NCI-H1694 treated with DMSO at 0.1 percent for 48 hours (cell line): ENCODE results near the gene ZNF813.
"Not testable (repeated sequence)": the region's sequence is repeated elsewhere in the genome, so short reads cannot be mapped to it uniquely, and the experiment has no call there.

ENCODE experiments used
- DNase-seq: peaks from one replicate; lab custom pipeline; 2025; lab: John Stamatoyannopoulos, UW

The ZNF813 gene

DNA sequence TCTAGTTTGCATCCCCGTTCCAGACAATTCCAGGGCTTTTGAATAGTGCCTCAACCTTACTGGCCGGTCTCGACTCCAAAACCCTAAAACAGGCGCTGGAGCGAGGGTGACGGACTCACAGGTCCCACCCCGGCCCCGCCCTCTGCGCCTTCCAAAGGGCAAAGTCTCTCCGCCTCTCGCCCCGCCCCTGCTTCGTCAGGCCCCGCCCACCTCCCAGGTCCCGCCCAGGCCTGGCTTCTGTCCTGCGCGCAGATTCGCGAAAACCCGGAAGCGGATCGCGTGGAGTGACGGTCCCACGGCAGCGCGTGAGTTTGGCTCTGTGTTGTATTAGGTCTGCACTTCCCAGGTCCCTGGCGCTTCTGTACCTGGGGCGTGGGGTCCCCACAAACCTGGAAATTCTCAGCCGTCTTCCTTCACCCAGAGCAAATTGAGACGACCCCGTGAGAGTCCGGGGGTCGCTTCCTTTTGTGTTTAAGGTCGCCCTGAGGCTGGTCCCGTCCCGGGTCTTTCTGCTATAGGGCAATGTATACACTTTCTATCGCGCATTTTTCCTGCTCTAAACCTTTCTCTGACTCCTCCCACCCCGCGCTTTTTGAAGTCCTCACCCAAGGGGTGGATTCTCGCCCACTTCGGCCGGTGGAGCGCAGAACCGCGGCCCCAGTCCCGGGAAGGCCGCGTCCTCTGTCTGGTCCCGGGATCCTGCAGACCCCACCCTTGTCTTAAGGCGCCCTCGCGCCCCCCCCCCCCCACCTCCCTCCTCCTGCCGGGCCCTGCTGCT is at the start of gene ZNF813:
Gene ZNF813, plus strand, starts transcription at position 249 of the 778 bp plus-strand sequence. CDS start 16,090 bp downstream, outside the sequence.
- peak; percentile 4 for DNase-seq

DNA sequence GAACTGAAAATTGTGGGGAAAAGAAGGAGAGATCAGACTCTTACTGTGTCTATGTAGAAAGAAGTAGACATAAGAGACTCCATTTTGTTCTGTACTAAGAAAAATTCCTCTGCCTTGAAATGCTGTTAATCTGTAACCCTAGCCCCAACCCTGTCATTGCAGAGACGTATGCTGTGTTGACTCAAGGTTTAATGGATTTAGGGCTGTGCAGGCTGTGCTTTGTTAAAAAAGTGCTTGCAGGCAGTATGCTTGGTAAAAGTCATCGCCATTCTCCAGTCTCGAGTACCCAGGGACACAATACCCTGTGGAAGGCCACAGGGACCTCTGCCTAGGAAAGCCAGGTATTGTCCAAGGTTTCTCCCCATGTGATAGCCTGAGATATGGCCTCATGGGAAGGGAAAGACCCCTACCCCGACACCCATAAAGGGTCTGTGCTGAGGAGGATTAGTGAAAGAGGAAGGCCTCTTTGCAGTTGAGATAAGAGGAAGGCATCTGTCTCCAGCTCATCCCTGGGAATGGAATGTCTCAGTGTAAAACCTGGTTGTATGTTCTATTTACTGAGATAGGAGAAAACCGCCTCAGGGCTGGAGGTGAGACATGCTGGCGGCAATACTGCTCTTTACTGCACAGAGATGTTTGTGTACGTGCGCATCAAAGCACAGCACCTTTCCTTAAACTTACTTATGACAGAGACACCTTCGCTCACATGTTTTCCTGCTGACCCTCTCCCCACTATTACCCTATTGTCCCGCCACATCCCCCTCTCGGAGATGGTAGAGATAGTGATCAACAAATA is 46.8 kb upstream of the ZNF813 start:
- DNase-seq, result not testable (repeated sequence)

DNA sequence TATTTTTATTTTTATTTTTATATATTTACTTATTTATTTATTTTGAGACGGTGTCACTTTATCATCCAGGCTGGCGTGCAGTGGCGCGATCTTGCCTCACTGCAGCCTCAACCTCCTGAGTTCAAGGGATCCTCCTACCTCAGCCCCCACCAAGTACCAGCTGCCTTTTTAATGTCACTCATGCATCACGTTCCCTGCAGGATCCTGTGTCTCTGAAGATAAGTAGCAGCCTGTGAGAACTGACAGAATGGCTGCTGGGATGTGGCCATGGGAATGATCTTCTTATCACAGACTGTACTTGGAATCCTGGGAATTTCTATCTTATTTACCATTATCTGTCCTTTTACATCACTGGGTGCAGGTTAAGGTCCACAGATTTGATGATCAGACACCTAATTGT is 45.0 kb upstream of the ZNF813 start:
- DNase-seq, result no peak

DNA sequence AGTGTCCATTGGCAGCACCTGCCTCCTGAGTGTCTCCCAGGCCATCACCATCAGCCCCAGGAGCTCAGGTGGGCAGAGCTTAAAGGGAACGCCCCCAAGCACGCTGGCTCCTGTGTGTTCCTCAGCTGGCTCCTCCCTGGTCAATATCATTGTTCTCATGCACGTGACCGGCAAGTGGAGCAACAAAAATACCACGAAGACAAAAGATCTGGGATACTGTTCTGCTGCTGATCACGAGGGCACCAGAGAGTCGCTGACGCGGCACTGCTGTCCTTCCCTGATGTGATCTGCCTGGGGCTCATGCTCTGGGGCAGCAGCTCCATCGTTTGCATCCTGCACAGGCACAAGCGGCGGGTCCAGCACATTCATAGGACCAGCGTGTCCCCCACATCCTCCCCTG is 44.5 kb upstream of the ZNF813 start:
- not testable (repeated sequence) for DNase-seq

DNA sequence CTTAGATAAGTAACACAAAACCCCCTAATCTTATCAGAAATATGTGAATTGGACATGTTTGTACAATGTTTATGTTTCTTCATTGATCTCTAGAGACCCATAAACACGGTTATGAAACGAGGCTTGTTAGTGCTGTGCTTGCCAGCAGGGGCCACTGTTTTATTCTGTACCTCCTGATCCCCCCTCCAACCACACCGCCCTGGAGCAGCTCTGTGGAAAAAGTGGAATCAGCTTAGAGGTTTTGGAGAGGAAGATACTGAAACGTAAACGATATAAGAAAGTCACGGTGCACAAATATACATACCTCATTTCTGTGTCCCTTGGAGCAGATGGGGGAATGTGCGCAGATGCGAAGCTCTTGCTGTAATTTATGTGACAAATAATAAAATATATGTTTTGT is 43.9 kb upstream of the ZNF813 start:
- not testable (repeated sequence) for DNase-seq

DNA sequence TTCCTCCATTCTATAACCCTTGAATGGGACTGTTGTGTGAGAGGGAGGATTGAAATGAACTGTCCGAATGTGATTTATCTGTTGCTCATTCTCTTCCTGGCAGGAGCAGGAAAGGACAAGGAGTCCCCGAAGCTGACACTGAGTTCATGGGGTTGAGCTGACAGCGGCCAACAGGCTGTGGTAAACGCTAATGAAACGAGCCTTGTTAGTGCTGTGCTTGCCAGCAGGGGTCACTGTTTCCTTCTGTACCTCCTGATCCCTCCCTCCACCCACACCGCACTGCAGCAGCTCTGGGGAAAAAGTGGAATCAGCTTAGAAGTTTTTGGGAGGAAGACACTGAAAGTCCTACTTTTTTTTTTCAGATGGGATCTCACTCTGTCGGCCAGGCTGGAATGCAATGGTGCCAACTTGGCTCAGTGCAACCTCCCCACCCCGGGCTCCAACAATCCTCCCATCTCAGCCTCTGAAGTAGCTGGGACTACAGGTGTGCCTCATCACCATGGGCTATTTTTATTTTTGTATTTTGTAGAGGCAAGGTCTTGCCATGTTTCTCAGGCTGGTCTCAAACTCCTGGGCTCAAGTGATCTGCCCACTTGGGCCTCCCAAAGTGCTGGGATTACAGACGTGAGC is 42.5 kb upstream of the ZNF813 start:
- peak; percentile 48 for DNase-seq

DNA sequence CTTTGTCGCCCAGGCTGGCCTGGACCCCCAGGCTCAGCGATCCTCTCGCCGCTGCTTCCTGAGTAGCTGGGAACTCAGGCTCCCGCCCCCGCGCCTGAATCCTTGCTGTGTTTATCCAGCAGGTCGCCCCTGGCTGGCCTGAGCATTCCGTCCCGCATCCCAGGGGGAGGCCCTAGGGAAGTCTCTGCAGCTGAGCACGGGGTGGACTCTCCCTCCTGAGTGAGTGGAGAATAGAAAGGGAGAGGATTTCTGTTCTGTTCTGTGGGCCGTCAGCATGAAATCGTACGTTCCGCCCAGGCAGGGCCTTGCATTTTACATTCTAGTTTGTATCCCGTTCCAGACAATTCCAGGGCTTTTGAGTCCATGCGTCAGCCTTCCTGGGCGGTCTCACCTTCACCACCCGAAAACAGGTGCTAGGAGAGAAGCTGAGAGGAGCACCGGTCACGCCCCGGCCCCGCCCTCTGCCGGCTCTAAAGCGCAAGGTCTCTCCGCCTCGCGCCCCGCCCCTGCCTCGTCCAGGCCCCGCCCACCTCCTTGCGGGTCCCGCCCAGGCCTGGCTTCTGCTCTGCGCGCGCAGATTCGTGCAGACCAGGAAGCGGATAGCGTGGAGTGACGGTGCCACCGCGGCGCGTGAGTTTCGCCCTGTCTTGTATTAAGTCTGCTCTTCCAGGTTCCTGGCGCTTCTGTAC is 36.0 kb upstream of the ZNF813 start, which contains the start of gene ZNF761:
Gene ZNF761, plus strand, starts transcription at position 586 of the 689 bp plus-strand sequence. CDS start 15,285 bp downstream, outside the sequence.
- DNase-seq, result peak; percentile 71

DNA sequence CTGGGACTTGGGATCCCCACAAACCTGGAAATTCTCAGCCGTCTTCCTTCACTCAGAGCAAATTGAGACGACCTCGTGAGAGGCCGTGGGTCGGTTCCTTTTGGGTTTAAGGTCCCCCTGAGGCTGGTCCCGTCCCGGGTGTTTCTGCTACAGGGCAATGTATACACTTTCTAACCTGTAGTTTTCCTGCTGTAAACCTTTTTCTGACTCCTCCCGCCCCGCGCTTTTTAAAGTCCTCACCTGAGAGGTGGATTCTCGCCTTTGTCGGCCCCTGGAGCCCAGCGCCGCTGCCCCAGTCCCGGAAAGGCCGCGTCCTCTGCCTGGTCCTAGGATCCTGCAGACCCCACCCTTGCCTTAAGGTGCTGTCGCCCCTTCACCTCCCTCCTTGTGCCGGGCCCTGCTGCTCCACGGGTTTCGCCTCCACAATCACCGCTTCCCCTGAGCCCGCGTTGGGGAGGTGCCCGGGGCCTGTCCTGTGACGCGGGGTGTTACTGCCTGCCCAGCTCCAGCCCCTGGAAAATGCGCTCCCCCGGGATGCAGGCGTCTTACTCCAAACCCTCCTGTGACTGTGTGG is 35.4 kb upstream of the ZNF813 start:
- DNase-seq, result no peak

DNA sequence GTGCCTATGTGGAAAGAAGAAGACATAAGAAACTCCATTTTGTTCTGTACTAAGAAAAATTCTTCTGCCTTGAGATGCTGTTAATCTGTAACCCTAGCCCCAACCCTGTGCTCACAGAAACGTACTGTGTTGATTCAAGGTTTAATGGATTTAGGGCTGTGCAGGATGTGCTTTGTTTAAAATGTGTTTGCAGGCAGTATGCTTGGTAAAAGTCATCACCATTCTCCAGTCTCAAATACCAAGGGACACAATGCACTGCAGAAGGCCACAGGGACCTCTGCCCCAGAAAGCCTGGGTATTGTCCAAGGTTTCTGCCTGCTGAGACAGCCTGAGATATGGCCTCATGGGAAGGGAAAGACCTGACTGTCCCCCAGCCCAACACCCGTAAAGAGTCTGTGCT is 23.7 kb upstream of the ZNF813 start:
- not testable (repeated sequence) for DNase-seq

DNA sequence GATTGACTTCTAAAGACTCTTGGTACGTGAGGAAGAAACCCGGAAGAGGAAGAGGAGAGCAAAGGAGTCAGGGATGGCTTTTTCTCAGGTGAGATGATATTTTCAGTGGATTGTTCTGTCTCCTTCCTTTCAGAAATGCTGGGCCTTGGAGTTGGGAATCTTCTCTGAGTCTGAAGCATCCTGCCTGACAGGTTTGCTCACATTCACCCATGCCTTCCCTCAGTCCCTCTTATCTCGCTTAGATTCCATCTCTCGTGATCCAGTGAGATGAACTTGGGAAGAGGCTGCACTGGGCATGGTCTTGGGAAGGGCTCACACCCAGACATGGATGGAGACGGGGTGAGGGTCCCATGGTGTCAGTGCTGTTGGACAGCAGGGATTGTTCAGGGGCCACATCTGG is 20.3 kb upstream of the ZNF813 start:
- not testable (repeated sequence) for DNase-seq

DNA sequence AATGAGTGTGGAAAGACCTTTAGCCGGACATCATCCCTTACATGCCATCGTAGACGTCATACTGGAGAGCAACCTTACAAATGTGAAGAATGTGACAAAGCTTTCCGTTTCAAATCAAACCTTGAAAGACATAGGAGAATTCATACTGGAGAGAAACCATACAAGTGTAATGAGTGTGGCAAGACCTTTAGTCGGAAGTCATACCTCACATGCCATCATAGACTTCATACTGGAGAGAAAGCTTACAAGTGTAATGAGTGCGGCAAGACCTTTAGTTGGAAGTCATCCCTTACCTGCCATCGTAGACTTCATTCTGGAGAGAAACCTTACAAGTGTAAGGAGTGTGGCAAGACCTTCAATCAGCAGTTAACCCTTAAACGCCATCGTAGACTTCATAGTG is 11.7 kb upstream of the ZNF813 start:
- DNase-seq, result no peak

DNA sequence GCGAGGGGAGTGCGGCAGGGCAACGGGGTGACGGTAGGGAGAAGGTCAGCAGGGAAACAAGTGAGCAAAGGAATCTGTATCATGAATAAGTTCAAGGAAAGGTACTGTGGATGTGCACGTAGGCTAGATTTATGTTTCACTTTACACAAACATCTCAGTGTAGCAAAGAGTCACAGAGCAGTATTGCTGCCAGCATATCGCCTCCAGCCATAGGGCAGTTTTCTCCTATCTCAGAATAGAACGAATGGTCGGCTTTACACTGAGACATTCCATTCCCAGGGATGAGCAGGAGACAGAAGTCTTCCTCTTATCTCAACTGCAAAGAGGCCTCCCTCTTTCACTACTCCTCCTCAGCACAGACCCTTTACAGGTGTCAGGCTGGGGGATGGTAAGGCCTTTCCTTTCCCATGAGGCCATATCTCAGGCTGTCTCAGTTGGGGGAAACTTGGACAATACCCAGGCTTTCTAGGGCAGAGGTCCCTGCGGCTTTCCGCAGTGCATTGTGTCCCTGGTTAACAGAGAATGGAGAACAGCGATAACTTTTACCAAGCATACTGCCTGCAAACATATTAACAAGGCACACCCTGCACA is 7.3 kb upstream of the ZNF813 start:
- not testable (repeated sequence) for DNase-seq

DNA sequence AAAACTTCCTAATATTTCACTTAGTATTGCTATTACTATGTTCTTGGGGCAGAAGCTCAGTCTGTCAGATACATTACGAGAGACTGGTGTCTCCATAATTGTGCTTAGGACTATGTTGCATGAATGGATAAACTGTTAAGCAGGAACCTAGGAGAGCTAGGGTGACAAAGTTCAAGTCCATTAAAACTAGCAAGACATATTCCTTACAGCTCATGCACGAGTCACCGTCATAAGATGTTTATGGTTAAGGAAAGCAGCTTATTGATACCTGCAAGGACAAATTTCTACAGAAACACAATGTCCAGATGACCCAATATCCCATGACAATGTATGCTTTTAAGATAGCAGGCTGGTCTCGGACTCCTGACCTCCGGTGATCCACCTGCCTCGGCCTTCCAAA is 5.7 kb upstream of the ZNF813 start:
- DNase-seq, result no peak

DNA sequence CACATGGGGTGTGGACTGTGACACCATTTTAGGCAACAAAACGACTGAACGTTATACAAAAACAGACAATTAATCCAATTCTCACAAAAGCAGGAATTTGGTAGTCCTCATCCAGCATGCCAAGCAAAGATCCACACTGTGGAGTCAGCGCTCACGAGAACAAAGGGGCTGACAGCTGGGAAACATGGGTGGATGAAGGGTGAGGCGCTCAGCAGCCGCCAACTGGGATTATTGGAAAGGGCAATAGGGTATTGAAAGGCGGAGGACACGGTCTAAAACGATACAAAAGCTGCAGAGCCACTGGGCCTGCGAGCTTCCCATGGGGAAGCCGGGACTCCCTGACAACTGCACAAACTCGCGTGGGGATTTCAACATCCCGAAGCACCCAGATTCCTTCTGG is 4.7 kb upstream of the ZNF813 start:
- DNase-seq, result no peak

DNA sequence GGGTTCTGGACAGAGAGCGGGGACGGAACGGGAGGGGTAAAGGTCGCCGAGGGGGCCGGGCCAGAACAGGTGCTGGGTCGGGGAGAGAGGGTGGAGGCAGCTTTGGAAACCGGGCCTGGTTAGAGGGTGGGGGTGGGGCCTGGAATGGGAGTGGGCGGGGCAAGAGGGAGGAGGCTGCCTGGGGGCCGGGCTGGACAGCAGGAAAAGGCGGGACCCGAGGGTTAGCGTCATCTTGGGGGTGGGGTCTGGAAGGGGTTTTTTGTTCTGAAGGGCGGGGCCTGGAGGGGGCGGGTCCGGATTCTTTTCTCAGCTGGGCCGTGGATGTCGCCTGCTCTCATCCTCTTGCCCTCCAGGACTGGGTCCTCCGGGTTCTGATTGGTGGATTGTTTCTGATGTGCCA is 4.3 kb upstream of the ZNF813 start:
- no peak for DNase-seq

DNA sequence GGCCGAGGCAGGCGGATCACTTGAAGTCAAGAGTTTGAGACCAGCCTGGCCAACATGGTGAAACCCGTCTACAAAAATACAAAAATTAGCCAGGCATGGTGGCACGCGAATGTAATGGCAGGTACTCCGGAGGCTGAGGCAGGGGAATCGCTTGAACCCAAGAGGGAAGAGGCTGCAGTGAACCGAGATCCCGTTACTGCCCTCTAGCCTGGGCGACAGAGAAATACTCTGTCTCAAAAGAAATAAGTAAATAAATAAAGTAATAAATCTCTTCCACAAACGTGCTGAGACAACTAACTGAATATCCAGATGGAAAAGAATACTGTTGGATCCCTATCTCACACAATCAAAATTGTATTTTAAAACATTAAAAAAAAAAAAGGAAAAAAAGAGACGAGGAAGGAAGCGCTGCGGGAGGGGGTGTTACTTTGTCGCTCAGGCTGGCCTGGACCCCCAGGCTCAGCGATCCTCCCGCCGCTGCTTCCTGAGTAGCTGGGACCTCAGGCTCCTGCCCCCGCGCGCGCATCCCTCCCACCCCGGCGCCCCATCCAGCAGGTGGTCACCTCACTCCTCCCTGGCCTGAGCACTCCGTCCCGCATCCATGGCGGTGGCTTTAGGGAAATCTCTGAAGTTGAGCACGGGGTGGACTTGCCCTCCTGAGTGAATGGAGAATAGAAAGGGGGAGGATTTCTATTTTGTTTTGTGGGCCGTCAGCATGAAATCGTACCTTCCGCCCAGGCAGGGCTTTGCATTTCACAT is 628 bp upstream of the ZNF813 start:
- DNase-seq, result no peak

DNA sequence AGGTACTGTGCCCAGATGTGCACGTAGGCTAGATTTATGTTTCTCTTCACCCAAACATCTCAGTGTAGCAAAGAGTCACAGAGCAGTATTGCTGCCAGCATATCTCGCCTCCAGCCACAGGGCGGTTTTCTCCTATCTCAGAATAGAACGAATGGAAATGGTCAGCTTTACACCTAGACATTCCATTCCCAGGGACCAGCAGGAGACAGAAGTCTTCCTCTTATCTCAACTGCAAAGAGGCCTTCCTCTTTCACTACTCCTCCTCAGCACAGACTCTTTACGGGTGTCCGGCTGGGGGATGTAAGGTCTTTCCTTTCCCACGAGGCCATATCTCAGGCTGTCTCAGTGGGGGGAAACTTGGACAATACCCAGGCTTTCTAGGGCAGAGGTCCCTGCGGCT is 1.1 kb downstream of the ZNF813 start:
- DNase-seq, result not testable (repeated sequence)

DNA sequence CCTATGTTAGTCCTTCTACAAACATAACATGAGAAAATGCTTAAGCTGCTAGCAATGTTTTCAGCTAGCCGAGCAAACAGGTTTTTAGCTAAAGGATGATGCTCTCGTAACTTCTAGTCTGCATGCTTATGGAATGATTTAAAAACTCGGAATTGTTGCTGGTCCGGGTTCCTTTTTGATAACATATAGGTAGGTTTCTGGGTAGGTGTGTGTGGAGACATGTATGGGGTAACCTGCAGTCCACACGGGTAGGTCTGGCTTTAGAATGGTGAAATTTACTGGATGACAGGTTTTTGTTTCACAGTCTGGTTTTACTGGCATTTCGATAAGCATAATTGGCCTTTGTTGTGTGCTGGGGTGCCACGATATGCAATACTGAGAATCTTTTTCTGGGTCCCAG is 4.4 kb downstream of the ZNF813 start:
- DNase-seq, result no peak

DNA sequence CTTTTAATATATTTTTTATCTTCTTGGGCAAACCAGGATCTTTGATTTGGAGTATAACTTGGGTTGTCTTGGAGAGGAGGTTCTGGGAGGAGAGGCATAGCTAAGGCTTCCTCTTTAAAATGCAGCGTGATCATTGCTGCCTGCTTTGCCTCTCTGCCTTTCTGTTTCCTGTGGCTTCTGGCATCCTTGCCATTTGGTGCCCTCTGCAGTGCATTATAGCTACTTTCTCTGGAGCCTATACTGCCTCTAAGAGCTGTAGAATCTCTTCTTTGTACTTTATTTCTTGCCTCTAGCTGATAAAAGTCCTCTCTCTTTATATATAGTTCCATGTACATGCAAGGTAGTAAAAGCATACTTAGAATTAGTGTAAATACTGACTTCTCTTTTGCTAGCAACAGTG is 7.3 kb downstream of the ZNF813 start:
- DNase-seq, result not testable (repeated sequence)

DNA sequence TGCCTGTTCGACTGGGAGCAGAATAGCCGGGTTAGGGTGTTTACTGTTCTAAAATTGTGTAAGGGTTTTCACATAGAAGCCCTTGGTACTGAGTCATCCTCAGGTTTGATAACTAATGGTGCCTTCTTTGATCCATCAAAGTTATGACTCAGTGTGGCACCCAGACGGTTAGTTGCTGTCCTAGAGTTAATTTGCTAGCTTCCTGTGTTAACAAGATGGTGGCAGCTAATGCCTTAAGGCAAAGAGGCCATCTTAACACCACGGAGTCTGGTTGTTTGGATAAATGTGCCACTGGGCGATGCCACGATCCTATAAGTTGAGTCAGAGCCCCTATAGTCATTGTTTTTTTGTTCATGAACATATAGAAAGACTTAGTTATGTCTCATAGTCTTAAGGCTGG is 7.9 kb downstream of the ZNF813 start:
- DNase-seq, result not testable (repeated sequence)
